Measurements from ENCODE around the gene OR2H2.

The OR2H2 gene

GRCh38 chr6:29631209-29631810 is 46.4 kb downstream of the OR2H2 start:
- DNase-seq, result no peak

GRCh38 chr6:29631860-29632731 is 47.2 kb downstream of the OR2H2 start:
- DNase-seq, result no peak

- DNase-seq, result peak; percentile 80
Observed at GRCh38 chr6:29632789-29633533, 48.0 kb downstream of the OR2H2 start, which contains the start of gene GABBR1. Gene GABBR1, minus strand, starts transcription at chr6:29633183. Its CDS starts 798 bp downstream, at chr6:29632385.

- no peak for DNase-seq
Observed at GRCh38 chr6:29633534-29633905, 48.6 kb downstream of the OR2H2 start.

GRCh38 chr6:29637247-29637646 is 52.3 kb downstream of the OR2H2 start:
- no peak for DNase-seq
